WERI-Rb-1 (cell line): ENCODE data around the gene LARGE1.

ENCODE experiments used
- DNase-seq: peaks from one replicate; pipeline ENCODE4 v3.0.0-alpha.2; 2020
- H3K27ac ChIP-seq: fragments of 250-450 bp; sonication (Bioruptor Pico); 2 replicates; pipeline ENCODE4 v1.5.1; 2020; ENCODE audit warnings: mild to moderate bottlenecking, moderate library complexity
- H3K27me3 ChIP-seq: fragments of 250-450 bp; sonication (Bioruptor Pico); 2 replicates; pipeline ENCODE4 v1.5.1; 2021; ENCODE audit warnings: mild to moderate bottlenecking, low read depth, moderate library complexity; ENCODE audit not compliant: insufficient read depth, severe bottlenecking
- H3K36me3 ChIP-seq: fragments of 250-450 bp; sonication (Bioruptor Pico); 2 replicates; pipeline ENCODE4 v1.5.1; 2020; ENCODE audit warnings: mild to moderate bottlenecking, moderate library complexity
- H3K4me3 ChIP-seq: 2 replicates; pipeline ENCODE4 v1.5.1; 2011; ENCODE audit warnings: low read depth, mild to moderate bottlenecking, control low read depth, low read length
- H3K9me3 ChIP-seq: fragments of 250-450 bp; sonication (Bioruptor Pico); 2 replicates; pipeline ENCODE4 v1.5.1; 2021; ENCODE audit warnings: mild to moderate bottlenecking, moderate library complexity; ENCODE audit not compliant: severe bottlenecking
- CTCF ChIP-seq: IDR thresholded peaks from 2 replicates; pipeline ENCODE4 v1.5.1; 2011; ENCODE audit warnings: low read depth, mild to moderate bottlenecking, control low read depth, inconsistent platforms, low read length

The LARGE1 gene

DNA sequence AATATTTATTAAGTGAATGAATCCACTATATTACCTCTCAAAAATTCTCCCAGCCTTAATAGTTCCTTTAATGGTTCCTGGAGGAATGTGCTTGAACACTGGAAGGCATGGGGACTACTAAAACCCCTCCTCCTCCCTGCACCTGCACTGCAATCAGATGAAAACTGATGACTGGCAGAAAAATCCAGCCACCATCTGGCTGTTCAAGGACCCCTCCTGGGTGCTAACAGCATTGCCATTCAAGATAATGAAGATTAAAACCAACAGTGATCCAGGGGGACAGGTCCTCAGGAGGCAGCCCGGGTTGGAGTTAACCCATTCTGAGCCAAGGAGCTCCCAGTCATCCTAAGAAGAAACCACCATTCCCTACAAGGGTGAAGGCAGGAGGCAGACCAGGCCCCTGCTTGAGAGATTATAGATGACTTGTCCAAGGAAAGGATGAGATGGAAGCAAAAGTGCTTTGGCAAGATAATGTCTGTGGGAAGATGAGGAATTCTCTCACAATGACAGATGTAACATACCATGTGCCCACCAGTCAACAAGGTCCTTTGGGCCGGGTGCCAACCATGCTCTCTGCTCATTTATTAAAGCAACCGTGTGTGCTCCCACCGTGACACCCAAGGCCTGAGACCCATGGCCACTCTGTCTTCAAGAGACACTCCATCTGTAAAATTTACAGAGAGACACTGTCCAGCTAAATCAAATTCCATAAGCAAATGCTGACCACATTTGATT lies 90.6 kb downstream of the LARGE1 start:
- no peaks in the 10 kb centered on the region for H3K9me3 ChIP-seq
- peak; percentile 86 for DNase-seq
- no peak overlapping the region for H3K27ac ChIP-seq
- no peak overlapping the region for H3K4me3 ChIP-seq
- H3K27me3 ChIP-seq, result no peaks in the 10 kb centered on the region
- 0 out of 2 replicates have a peak, but pooled peaks have one; percentile 5 for TF ChIP-seq CTCF
- H3K36me3 ChIP-seq, result no peaks in the 10 kb centered on the region

GRCh38 chr22:33828302-33828701 lies 92.0 kb downstream of the LARGE1 start:
- no peak for DNase-seq
- no peak overlapping the region for H3K27ac ChIP-seq
- no peak overlapping the region for H3K4me3 ChIP-seq
- H3K27me3 ChIP-seq, result no peaks in the 10 kb centered on the region
- no peaks in the 10 kb centered on the region for H3K36me3 ChIP-seq
- no peak for TF ChIP-seq CTCF
- no peaks in the 10 kb centered on the region for H3K9me3 ChIP-seq

- Histone ChIP-seq H3K4me3 (no peak overlapping the region), H3K36me3 (no peaks in the 10 kb centered on the region), H3K9me3 (no peaks in the 10 kb centered on the region), H3K27me3 (no peaks in the 10 kb centered on the region), H3K27ac (no peak overlapping the region)
- no peak for DNase-seq
- TF ChIP-seq CTCF, result no peak
These were observed 94.5 kb downstream of the LARGE1 start for GRCh38 chr22:33825761-33826160.

- TF ChIP-seq CTCF, result no peak
- Histone ChIP-seq H3K27me3 (no peaks in the 10 kb centered on the region), H3K4me3 (no peak overlapping the region), H3K9me3 (no peaks in the 10 kb centered on the region), H3K36me3 (no peaks in the 10 kb centered on the region), H3K27ac (no peak overlapping the region)
- DNase-seq, result no peak
These were observed 96.7 kb downstream of the LARGE1 start for GRCh38 chr22:33823552-33823951.

DNA sequence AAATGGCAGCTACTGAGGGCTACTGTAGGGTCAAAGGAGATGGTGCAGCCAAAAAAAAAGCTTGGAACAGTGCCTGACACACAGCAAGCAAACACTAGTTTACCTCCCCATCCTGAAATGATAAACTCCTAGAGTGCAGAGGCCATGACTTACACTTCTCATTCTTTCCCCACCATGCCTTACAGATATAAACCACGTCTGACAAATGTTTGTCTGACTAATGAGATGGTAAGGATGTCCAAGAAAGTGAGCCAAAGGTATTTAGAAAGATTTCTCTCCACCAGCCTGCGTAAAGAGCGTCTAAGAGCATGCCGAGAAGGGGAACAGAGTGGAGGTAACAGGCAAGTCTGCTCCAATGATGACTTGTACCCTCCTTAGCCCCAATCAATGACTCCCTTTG lies 99.0 kb downstream of the LARGE1 start:
- no peaks in the 10 kb centered on the region for H3K9me3 ChIP-seq
- H3K36me3 ChIP-seq, result no peaks in the 10 kb centered on the region
- H3K4me3 ChIP-seq, result no peak overlapping the region
- DNase-seq, result no peak
- H3K27ac ChIP-seq, result no peak overlapping the region
- no peak for TF ChIP-seq CTCF
- no peaks in the 10 kb centered on the region for H3K27me3 ChIP-seq

GRCh38 chr22:33819743-33820142 lies 100.5 kb downstream of the LARGE1 start:
- Histone ChIP-seq H3K27ac (no peak overlapping the region), H3K9me3 (no peaks in the 10 kb centered on the region), H3K27me3 (no peaks in the 10 kb centered on the region), H3K36me3 (no peaks in the 10 kb centered on the region), H3K4me3 (no peak overlapping the region)
- peak; percentile 34; the same call in 1 of the 2 replicates for TF ChIP-seq CTCF
- DNase-seq, result peak; percentile 29
